GM12873 (cell line): ENCODE measurements around the gene THSD7A.

ENCODE experiments used
- TF ChIP-seq, protein P1 (sequence below): IDR thresholded peaks from 2 replicates; pipeline ENCODE4 v1.5.1; 2012; ENCODE audit warnings: low read depth, mild to moderate bottlenecking, moderate library complexity, low read length, control low read depth; ENCODE audit not compliant: insufficient read depth; ENCODE audit errors: missing control alignments

THSD7A gene

DNA sequence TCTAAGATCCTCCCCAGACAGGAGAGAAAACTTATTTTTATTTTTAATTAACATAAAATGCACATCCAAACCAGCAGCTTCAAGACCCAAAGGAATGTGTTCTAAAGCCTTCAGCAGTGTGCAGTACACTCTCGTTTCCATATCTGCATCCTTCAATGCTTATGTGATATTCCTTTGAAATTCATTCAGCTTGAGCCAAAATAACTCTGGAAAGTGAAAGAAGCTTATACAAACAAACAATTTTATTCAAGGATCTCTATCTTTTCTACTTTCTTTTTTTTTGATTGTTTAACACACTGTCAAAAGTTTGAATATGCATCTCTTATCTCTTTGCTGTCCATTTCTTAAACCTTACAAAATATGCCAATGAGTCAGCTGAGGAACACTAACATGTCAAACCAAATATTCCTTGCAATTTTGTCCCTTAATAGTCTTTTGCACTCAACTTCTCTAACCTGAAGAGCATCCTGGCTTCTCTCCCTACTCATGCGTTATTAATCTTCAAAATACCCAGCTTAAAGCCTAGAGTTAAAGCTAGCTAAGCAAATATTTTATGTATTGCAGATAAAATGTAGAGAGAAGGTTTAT, 124.3 kb downstream of the THSD7A start:
- TF ChIP-seq, protein P1, sequence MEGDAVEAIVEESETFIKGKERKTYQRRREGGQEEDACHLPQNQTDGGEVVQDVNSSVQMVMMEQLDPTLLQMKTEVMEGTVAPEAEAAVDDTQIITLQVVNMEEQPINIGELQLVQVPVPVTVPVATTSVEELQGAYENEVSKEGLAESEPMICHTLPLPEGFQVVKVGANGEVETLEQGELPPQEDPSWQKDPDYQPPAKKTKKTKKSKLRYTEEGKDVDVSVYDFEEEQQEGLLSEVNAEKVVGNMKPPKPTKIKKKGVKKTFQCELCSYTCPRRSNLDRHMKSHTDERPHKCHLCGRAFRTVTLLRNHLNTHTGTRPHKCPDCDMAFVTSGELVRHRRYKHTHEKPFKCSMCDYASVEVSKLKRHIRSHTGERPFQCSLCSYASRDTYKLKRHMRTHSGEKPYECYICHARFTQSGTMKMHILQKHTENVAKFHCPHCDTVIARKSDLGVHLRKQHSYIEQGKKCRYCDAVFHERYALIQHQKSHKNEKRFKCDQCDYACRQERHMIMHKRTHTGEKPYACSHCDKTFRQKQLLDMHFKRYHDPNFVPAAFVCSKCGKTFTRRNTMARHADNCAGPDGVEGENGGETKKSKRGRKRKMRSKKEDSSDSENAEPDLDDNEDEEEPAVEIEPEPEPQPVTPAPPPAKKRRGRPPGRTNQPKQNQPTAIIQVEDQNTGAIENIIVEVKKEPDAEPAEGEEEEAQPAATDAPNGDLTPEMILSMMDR: no peak

DNA sequence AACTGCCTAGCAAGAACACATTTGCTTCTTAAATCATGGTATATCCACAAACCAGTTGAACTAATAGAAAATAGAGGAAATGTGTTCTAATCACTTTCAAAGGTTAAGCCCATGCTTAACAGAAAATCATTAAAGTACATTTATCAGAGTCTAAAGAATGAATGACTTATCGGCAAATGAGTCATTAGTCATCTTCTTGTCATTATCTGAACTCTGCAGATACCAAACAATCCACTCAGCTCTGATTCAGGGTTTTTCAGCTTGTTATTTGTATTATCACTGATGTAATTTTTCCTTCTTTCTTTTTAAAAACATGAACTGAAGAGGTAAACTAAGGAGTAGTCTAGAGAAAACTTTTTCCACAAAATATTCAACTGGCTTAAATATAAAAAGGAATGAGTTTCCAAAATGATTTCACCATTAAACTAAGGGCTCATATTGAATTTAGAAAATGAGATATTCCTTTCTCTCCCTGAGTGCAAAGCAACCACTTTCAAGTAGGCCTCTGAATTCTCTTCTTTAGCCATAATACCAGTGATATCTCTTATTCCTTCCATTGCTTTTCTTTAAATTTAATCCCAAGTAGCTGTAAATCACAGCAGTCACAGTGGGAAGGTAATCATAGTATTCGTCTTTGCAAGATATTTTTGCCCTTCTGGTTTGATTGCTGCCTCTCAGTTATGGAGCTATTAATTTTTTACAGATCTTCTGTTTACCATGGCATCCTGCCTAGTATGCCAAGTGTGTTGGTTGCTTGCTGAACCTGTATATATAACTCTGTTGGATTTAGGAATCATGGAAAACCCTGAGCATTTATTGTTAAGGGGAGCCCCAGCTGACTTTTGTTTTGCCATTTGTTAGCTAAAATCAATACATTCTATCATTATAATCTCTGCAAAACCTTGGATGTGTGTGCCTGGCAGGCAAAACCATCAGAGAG, 125.1 kb downstream of the THSD7A start:
- TF ChIP-seq, protein P1: no peak

DNA sequence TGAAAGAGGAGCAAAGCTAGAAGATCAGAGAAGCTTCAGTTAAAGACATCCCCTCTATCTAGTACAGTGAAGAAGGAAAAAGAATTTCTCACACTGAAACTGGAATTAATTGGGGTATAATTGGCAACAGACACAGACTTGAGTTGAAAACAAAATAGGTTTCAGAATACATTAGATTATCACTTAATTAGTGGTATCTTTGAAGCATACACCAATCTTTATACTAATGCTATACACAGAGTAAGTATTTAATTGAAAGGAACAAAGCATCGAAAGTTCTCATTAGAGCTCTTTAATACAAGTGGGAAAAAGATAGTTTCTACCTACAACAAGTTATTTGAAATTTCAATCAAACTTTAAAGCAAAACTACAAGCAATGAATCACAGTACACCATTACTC, 128.2 kb downstream of the THSD7A start:
- TF ChIP-seq, protein P1: no peak

DNA sequence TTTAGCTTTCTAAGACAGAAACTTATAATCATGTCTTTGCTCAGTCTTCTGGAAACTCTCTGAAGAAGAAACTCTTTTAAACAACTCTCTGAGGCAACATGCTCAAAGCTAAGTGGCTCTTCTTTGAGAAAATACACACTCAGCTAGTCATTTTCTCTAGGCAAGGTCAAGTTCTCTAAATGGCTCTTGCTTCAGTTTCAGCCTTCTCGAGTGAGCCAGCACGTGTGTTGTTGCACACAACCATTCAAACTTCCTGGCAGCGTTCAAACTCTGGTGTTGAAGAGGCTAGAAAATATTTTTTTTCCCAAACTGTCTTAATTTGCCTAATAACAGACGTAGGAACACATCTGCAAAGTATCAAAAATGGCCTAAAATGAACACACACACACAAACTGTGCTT, 129.1 kb downstream of the THSD7A start:
- TF ChIP-seq, protein P1: no peak

DNA sequence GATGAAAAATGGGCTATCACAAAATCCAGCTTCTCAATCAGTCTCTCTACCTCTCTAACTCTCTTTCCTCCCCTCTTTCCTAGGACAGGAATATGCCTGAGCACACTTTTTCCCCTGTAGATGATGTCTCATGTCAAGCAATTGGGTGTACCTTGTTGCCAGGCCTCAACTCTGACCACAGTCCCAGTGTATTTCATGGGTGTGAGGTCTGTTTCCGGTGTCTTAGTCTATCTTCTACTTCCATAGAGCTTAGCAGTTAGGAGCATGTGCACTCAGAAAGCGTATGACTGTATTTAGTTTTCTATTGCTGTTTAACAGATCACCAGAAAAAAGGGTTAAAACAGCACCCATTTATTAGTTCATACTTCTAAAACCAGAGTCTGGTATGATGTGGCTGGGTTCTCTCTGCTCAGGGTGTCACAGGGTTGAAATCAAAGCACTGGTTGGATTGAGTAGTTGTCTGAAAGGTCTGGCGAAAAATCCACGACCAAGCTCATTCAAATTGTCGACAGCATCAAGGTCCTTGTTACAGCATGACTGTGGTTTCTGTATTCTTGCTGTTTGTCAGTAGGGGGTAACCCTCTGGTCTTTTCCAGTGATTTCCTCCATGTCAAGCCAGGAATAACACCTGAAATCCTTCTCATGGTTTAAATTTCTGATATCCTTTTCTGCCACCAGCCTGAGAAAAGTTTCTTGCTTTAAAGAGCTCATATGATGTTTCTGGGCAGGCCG, 130.0 kb downstream of the THSD7A start:
- TF ChIP-seq, protein P1: no peak

DNA sequence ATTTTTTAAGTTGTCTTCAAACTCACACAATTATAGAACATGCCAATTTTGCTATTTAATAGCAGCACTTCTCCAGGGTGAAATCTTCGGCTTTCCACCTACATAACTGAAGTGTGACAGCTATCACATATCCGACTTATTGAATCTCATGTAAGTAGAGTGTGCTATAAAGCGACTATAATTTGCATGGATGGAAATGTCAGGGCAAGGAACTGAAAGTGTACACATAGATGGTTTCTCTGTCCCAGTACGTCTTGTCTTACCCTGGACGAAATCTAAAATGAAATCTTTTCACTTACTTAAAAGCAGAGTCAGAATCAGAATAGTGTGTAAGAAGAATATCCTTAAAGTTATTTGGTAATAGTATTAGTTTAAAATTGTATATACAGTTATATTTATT, 132.3 kb downstream of the THSD7A start:
- TF ChIP-seq, protein P1: no peak

DNA sequence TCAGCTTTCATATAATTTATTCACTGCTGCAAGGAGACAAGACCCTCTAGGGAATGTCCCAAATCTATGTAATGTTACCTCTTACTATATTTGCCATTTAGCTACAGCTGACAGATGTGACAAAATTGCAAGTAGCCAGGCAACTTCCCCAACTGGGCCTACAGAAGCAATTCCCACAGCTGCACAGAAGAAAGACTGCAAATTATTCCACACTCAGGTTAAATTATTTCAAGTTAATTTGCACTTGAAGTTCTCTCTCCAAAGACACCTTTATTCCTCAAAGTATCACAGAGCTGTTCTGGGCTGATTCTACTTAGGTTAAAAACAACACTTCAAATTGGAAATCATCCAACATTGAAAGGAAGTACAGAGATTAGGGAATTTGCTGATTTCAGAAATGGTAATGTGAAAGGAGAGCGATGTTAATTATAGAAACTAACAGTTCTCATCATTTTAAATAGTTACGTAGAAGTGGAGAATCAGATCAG, 133.6 kb downstream of the THSD7A start:
- TF ChIP-seq, protein P1: no peak
